ENCODE measurements around the gene NCR2.

DNA sequence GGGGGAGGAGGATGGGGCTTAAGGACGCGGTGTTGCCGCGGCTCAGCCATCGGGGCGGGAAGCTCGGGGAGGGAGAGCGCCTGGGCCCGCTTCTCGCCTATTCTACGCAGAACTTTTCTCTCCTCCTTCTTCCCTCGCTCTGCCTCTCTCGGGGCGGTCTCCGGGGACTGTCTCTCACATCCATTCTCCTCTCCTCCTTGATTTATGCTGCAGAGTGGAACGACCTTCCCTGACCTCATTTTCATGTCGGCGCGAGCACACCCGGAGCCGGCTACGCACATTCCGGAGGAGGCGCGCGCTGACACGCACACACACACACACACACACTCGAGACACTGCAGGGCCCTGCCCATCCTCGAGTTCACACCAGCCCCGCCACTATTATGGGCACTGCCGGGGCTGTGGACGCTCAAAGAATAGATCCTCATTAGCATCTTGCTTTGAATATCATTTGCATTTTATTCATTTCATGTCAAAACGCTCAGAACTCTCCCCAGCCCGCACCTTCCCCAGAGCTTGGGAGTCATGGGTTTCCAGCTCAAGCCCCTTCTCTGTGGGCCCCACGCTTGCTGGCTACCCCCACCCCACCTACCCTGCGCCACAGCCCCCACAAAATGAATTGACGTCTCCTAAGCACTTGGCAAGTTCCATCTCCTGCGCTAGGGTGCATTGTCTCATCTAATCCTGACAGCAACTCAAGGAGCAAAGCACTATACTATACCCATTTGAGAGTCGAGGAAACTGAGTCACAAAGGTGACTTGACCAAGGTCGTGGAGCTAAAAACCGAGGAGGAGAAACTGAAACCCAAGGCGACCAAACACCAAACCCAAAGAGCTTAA, 36.8 kb downstream of the NCR2 start:
- TF ChIP-seq, protein P1, sequence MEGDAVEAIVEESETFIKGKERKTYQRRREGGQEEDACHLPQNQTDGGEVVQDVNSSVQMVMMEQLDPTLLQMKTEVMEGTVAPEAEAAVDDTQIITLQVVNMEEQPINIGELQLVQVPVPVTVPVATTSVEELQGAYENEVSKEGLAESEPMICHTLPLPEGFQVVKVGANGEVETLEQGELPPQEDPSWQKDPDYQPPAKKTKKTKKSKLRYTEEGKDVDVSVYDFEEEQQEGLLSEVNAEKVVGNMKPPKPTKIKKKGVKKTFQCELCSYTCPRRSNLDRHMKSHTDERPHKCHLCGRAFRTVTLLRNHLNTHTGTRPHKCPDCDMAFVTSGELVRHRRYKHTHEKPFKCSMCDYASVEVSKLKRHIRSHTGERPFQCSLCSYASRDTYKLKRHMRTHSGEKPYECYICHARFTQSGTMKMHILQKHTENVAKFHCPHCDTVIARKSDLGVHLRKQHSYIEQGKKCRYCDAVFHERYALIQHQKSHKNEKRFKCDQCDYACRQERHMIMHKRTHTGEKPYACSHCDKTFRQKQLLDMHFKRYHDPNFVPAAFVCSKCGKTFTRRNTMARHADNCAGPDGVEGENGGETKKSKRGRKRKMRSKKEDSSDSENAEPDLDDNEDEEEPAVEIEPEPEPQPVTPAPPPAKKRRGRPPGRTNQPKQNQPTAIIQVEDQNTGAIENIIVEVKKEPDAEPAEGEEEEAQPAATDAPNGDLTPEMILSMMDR (conservative IDR thresholded peaks at IDR 0.05; ENCODE audit: low read depth, low read length) = no peak
- no peak for TF ChIP-seq EZH2 (IDR thresholded peaks at IDR 0.05; ENCODE audit: borderline replicate concordance, low read depth, low read length, poor library complexity, severe bottlenecking)

Measured in A673 (cell line).